Renal pelvis (tissue), 4 donors: Measurements from ENCODE around the gene CACNA2D2. TPM values are rescaled to one million over a fixed set of nuclear protein-coding genes. Genes with fewer than 3 reads are reported as not detected.
A peak's percentile ranks its signal among the peaks of the same experiment; 100 is the strongest.

ENCODE experiments used
- DNase-seq: peaks from one replicate; pipeline ENCODE4 v3.0.0-alpha.2; 2013
- polyA plus RNA-seq, 3 donors: library from polyadenylated mRNA; unstranded; fragments of 120-200 nt; gene quantifications; one replicate each; pipeline ENCODE4 v1.2.1, GENCODE V29; 2013; ENCODE audit not compliant: insufficient read length in 3 of 3

The CACNA2D2 gene
- polyA plus RNA-seq, 3 donors: 17.2 to 18.3 (median 17.9) TPM

DNA sequence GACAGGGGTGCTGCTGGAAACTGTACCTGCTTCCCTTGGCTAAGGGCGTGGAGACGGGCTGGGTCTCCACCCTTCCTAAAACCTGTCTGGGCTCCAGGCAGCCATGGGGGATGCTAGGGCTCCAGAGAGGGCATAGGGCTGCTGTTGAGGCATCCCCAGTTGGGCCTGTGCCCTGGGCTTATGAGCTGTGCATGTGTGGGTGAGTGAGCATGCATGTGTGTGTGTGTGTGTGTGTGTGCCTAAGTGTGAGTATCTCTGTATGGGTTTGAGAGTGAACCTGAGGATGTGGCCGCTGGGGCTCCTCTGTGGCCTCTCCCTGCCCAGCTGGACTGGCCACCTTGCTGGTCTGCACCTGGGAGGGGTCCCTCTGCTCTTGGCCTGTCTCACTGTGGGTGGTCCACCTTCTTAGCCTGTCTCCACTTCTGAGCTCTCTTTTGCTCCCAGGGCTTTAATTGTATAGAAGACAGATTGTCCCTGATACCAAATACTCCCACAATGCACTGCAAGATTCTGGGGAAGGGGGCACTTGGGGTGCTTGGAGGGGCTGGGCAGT, 132.2 kb downstream of the CACNA2D2 start:
- DNase-seq: no peak

DNA sequence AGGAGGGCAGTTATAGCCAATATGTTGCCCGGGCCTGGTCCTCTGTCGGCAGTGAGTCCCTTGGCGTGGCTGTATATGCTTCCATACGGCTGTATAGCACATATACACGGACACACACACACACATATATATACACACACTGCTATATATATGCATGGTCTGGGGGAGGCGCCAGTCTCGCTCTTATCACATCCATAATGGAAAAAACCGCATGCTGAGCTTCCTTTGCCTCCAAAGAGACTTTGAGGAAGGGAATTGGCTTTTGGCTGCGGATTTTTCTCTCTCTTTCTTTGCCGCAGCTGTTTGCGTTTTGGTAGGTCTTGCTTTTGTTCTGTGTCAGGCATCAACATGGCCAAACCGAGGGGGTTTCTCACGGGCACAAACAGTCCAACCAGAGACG, 132.8 kb downstream of the CACNA2D2 start:
- no peak for DNase-seq

GRCh38 chr3:50369012-50369670, 134.3 kb downstream of the CACNA2D2 start:
- DNase-seq: no peak

DNA sequence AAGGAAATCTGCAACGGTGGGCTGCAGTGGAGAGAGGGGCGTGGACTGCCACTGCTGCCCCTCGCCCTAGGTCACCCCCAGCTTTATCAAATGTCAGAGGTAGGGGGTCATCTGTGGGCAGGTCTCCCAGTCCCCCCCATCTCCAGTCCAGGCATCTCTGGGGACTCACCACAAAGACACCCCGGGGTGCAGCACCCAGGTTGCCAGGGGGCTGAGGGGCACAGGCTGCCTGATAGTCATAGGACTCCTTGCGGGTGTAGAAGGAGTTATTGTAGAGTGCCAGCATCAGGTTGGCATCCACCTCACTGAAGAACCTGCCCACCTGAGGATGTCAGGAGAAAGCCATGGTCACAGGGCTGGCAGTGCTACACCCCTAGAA, 137.6 kb downstream of the CACNA2D2 start:
- DNase-seq: no peak

DNA sequence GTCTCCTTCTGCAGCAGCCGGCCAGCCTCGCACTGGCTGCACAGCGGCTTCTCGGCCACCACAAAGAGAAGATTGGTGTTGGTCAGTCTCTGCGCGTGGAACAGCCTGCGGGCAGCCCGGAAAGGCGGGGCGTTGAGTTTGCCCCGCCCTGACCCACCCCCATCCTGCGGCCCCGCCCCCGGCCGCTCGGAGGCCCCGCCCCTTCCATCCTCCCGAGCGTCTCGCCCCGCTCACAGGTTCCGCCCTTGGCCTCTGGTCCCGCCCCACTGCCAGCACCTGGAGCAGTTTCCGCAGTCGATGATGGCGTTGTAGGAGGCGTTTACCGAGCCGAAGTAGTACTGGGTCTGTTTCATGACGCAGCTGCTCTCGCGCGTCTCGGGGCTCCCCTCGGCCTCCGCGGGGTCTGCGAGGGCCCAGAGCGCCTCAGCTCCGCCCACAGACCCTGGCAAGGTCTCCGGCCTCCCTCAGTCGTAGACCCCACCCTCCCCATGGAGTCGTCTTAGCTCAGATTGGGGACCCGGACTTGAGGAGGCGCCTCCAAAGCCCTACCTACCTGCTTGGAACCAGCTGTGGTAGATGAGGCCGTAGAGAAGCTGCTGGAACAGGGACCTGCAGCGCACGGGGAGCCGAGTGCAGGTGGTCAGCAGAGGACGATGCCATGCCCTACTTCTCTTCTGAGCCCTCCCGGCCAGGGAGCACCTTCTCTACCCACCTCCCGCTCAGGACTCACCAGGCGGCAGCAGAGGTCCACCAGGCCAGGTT, 138.2 kb downstream of the CACNA2D2 start:
- DNase-seq: peak; percentile 76

- DNase-seq: no peak
Observed at GRCh38 chr3:50364573-50365079, 138.8 kb downstream of the CACNA2D2 start.

DNA sequence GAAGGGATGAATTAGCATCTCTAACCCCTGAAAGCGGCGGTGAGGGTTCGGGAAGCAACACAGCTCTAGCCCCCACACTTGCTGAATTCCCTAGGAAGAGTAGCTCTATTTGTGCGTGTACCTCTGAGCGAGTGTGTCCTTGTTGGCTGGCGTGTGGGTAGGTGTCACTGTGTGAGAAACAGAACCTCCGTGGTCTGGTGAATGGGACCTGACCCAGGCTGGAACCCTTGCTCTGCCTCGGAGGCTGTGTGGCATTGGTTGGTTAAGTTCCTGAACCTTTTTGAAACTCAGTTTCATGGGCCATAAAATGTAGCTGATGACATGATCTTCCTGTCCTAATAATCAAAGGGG, 143.7 kb downstream of the CACNA2D2 start:
- no peak for DNase-seq

- peak; percentile 98 for DNase-seq
Observed at GRCh38 chr3:50358911-50359759, 144.3 kb downstream of the CACNA2D2 start, which contains the start of gene TMEM115. TSS of gene TMEM115 (minus strand) at chr3:50359521. CDS start at chr3:50359063, 458 bp downstream.

- no peak for DNase-seq
Observed at GRCh38 chr3:50358355-50358910, 145.0 kb downstream of the CACNA2D2 start.

- no peak for DNase-seq
Observed at GRCh38 chr3:50357481-50357880, 146.0 kb downstream of the CACNA2D2 start.

GRCh38 chr3:50356553-50356952, 146.9 kb downstream of the CACNA2D2 start:
- DNase-seq: no peak

- no peak for DNase-seq
Observed at GRCh38 chr3:50355829-50356552, 147.4 kb downstream of the CACNA2D2 start.

DNA sequence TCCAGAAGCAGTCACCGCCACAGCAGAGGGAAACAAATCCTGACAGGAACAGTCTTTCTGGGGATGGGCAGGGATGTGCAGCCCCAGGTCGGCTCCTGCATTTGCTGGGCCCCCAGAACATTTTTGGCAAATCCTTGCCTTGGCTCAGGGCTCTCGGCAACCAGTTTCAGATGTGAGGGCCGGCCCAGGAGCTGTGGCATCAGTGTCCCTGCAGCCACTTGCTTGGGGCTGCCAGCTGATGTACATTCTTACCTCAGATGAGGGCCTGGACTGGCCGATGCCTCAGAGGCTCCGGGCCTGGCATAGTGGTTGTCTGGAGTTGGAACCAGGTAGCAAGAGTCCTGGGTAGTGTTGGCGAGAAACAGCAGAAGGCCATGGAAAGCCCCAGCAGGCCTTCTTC, 148.6 kb downstream of the CACNA2D2 start:
- DNase-seq: no peak

GRCh38 chr3:50354186-50354764, 149.2 kb downstream of the CACNA2D2 start:
- no peak for DNase-seq

DNA sequence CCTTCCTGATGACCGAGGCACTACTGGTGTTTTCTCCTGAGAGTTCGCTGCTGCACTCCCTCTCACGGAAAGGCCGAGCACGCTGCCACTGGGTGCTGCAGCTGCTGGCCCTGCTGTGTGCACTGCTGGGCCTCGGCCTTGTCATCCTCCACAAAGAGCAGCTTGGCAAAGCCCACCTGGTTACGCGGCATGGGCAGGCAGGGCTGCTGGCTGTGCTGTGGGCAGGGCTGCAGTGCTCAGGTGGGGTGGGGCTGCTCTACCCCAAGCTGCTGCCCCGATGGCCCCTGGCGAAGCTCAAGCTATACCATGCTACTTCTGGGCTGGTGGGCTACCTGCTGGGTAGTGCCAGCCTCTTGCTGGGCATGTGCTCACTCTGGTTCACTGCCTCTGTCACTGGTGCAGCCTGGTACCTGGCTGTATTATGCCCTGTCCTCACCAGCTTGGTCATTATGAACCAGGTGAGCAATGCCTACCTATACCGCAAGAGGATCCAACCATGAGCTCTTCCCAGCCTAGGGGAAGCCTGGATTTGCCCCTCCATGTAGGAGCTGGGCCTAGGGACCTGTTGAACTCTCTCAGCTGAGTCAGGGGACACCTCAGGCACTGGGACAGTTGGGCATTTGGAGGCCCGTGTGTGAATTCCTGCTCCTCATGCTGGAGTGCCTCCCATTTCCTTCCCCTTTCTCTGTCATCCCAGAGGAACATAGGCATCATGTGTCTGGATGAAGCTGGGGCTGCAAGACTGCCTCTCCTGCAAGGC, 150.0 kb downstream of the CACNA2D2 start:
- no peak for DNase-seq

DNA sequence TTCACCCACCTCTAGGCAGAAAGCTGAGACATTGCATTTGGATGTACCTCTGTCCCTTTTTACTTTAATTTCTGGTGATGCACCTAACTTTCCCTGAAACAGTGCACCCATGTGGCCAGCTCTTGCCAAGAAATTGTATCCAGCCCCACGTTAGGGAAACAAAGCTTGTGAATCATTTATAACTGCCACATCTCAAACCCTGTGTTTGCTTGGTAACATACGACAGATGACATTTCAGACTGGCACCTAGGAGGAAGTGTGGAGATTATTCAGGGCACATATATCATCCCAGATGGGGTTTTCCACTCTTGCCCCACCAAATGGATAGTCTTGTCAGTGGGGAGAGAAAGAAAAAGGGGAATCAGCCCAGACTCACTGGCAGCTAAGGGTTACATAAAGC, 150.7 kb downstream of the CACNA2D2 start:
- DNase-seq: no peak

- no peak for DNase-seq
Observed at GRCh38 chr3:50351323-50351697, 152.1 kb downstream of the CACNA2D2 start.

DNA sequence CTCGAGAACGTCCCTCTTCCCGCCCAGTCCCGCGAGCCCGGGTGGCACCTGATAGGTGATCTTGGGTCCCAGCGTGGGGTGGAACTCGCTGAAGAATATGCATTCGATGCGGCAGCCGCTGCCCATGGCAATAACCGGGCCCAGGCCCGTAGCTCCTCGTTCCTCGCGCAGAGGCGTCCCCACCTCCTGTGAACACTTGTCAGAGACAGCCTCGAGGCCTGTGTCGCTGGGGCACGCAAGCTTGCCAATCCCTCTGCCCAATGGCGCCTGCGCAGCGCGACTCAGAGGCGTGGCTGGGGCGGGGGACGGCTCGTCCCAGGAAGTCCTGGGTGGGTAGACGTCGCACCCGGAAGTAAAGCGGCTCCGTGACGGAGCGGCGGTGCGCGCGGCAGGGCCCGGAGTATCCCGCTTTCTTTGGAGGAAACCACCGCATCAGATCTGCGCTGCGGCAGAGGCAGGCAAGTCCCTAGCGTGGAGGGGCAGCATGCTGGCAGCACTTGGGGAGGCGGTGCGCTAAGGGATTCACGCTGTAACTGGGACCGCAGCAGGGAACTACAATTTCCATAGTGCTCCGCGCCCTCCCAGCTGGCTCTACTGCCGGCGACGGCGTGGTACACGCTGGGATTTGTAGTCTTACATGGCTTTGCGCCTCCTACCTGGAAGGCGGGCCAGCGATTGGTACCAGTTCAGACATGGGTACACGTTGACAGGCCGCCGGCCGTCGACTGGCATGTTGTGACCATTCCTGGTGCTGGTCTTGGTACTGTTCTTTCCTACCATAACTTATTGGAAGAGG, 152.7 kb downstream of the CACNA2D2 start, which contains the start of the genes CYB561D2 and NPRL2:
Gene CYB561D2, plus strand, starts transcription at position 336 of the 796 bp plus-strand sequence. CDS start 572 bp downstream, outside the sequence.
Gene NPRL2, minus strand, starts transcription at position 249 of the 796 bp plus-strand sequence. Its CDS starts 123 bp downstream, at position 126.
- DNase-seq: peak; percentile 92

- DNase-seq: no peak
Observed at GRCh38 chr3:50350213-50350526, 153.3 kb downstream of the CACNA2D2 start.
